GM18951 (cell line): ENCODE results near the gene MACF1.
"Not testable (repeated sequence)": the region's sequence is repeated elsewhere in the genome, so short reads cannot be mapped to it uniquely, and the experiment has no call there.

Experiments used
- POLR2A ChIP-seq: IDR thresholded peaks from 4 replicates; pipeline ENCODE4 v1.6.1; 2011; ENCODE audit warnings: mild to moderate bottlenecking; ENCODE audit not compliant: insufficient read length, insufficient read depth; ENCODE audit errors: extremely low read depth
- in situ Hi-C: fragments of 300-500 bp; cut with MboI; formaldehyde crosslinking; loops from one replicate; pipeline ENCODE4 v1.12.0; 2022; ENCODE audit warnings: low sequenced_read_pairs, mixed read lengths, inconsistent platforms; ENCODE audit not compliant: unreplicated experiment

MACF1 gene, protein sequence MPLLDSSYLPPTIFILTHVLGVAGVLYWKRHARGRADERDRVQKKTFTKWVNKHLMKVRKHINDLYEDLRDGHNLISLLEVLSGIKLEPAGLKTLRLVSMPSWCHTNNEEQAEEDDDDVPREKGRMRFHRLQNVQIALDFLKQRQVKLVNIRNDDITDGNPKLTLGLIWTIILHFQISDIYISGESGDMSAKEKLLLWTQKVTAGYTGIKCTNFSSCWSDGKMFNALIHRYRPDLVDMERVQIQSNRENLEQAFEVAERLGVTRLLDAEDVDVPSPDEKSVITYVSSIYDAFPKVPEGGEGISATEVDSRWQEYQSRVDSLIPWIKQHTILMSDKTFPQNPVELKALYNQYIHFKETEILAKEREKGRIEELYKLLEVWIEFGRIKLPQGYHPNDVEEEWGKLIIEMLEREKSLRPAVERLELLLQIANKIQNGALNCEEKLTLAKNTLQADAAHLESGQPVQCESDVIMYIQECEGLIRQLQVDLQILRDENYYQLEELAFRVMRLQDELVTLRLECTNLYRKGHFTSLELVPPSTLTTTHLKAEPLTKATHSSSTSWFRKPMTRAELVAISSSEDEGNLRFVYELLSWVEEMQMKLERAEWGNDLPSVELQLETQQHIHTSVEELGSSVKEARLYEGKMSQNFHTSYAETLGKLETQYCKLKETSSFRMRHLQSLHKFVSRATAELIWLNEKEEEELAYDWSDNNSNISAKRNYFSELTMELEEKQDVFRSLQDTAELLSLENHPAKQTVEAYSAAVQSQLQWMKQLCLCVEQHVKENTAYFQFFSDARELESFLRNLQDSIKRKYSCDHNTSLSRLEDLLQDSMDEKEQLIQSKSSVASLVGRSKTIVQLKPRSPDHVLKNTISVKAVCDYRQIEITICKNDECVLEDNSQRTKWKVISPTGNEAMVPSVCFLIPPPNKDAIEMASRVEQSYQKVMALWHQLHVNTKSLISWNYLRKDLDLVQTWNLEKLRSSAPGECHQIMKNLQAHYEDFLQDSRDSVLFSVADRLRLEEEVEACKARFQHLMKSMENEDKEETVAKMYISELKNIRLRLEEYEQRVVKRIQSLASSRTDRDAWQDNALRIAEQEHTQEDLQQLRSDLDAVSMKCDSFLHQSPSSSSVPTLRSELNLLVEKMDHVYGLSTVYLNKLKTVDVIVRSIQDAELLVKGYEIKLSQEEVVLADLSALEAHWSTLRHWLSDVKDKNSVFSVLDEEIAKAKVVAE (N-terminal part only)

DNA sequence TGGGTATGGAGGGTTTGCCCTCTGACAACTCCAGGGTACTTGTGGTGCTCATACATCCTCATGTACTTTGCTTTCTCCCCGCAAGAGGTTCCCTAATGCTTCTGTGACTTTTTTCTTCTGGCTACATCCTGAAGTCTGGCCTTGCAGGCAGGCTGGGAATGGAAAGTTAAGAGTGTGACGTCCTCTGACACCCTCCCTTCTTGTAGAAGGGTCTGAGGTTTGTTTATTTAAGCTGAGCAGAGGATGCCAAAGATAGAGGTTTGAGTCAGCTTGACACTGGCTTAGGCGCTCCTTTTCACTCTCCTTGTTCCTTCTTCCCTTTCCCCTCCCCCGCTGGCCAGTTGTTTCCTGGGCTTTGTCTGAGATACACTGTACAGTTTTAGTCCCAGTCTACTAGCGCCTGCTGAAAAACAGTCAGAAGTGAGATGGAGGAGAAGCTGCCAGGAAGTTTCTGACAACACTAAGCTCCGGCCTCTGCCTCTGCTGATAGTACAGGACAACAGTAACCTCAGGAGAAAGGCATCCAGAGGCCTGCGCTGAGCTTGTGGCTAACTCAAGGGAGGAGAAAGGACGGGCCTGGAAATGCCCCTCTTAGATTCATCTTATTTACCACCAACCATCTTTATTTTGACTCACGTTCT lies at the start of gene MACF1:
Gene MACF1, plus strand, starts transcription at position 255 of the 641 bp plus-strand sequence. Its CDS starts 328 bp downstream, at position 583.
- in situ Hi-C loops: no loop called here
- no peak for TF ChIP-seq POLR2A

DNA sequence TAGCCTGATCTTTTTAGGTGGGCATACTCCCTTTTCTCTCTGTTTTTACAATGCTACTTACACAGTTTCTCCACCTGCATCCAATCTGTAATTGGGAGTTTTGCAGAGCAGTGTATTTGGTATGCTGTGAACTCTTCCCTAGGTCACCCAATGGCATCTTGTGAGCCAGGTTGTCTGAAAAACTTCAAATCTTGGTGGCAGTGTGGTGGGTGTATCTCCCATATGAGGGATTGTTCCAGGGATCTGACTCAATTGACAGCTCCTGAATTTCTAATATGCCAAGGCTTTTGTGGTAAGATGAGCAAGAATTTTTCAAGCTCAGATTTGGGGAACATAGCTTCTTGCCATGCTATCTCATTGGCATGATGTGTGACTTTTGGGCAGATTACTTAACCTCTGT lies 47.2 kb upstream of the MACF1 start:
- TF ChIP-seq POLR2A: no peak
- in situ Hi-C loops: no loop called here

DNA sequence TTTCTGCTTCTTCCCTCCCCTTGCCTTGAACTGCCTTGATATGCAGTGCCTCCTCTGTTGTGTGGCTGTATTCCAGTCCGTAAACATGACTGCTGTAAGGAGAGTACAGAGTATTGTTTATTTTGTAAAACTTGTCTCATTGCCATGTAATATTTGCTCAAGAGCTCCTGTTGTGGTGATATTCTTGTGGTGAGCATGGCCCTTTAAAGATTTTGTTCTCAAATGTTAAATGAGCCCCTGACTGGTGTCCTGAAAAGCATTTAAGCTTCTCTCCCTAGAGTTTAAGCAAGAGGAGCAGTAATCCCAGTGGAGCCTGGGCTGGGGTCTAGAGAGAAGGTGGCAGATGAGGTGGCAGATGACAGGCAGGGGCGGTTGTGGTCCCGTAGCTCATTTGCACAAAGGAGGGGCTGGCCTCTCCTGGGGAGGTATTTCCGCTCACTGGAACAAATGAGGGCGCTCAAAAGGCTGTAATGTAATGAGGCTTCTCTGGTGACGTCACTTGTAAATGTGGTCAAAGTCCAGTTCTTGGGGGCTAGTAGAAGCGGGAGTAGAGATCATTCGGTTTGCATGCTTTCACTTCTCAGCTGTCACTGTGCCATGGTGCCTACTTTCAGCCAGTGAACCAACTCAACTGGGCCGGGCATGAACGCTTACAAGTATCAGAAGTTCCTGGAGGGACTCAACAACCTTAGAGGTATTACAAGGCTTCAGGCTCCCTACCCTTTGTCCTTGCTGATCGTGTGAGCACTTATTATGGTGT lies 46.0 kb upstream of the MACF1 start:
- TF ChIP-seq POLR2A: no peak
- in situ Hi-C loops: no loop called here

DNA sequence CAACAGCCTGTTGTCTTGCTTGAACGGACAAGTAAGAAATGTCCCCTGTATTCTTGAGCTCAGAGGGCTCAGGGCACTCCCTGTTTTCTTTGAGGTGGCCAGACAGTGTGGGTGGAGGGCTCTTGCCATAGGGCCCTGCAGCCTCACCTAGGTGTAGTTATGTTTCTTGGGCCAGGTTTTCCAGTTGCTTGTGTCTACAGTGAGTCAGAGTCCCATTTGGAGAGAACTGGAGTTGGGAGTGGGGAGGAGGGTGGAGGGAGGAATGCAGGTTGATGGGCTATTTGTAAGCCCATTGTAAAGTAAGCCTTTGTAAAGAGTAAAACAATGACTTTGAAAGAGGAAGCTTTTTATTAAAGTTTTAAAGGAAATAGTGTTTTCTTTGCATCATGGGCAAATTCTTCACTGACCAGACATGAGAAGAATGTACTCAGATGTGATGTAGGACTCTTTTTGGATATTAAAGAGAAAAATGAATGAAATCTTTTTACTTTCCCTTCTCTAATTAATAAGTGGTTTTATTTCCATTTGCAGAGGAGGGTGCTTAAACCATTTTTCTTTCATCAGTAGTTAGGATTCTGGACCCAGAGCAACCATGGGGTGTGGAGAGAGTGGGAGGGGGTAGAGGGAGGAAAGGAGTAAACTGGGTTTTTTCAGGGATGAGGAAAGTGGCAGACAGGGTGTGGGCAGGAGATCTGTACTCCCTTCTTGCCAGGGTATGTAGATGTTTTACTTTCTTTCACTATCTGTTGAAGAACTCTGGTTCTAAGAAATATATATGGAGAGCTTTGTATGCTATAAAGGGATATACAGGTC lies 45.1 kb upstream of the MACF1 start:
- in situ Hi-C loops: no loop called here
- TF ChIP-seq POLR2A: no peak

DNA sequence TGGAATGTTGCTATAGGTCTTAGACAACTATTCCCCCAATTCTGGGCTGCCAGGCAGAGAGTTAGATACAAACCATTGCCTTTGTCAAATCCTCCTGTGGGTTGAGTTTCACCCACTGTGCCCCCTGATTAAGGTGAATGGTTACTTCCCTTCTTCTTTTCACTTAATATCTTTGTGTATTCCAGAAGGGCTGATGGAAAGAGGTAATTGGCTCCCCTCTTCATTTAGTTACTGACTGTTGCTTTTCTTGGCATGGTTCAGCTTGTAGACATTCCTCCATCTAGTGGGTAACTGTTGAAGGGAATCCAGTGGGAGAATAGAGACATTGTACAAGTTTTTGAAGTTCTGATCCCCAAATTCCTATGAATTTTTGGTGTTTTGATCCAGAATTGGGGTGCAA lies 43.8 kb upstream of the MACF1 start:
- no peak for TF ChIP-seq POLR2A
- in situ Hi-C loops: no loop called here

DNA sequence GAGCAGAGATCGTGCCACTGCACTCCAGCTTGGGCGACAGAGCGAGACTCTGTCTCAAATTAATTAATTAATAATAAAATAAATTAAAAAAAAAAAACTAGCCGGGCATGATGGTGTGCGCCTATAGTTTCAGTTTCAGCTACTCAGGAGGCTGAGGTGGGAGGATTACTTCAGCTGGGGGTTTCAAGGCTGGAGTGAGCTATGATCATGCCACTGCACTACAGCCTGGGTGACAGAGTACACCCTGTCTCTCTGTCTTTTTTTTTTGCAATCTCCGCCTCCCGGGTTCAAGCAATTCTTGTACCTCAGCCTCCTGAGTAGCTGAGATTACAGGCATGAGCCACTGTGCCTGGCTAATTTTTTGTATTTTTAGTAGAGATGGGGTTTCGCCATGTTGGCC lies 42.7 kb upstream of the MACF1 start:
- in situ Hi-C loops: not testable (repeated sequence)

DNA sequence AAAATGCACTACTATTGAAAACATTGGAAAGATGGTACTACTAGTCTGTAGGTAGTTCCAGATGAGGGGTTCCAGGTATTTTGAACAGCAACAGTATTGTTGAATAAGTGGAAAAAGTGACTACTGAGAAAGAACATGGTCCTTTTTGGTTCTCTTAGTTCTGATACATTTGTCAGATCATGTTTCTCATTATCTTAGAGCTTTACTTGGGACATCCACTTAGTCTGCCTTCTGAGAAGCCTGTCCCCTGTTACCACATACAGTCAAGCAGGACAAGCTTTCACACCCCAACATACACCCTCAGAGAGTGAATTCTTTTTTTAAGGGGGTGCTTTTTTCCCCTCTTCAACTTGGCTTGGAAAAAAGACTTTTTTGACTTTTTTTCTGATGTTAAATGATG lies 41.0 kb upstream of the MACF1 start:
- no peak for TF ChIP-seq POLR2A
- in situ Hi-C loops: no loop called here

DNA sequence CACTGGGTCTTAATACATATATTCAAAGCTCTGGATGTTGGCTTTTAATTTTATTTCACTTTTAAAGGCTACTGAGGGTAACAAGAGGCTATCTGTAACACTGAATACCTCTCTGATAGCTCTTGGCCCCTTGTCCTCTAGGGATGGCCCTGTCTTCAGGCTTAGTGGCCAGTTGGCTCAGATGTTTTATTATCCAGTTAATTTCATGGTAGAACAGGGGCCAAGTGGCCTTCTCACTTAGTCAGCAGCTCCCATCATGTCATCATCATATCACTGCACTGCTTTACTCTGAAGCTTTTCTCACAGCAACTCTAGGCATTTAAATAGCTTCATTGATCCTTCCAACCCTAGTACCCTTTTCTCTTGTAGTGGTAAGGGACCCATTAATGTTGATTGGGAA lies 40.2 kb upstream of the MACF1 start:
- TF ChIP-seq POLR2A: no peak
- in situ Hi-C loops: no loop called here

DNA sequence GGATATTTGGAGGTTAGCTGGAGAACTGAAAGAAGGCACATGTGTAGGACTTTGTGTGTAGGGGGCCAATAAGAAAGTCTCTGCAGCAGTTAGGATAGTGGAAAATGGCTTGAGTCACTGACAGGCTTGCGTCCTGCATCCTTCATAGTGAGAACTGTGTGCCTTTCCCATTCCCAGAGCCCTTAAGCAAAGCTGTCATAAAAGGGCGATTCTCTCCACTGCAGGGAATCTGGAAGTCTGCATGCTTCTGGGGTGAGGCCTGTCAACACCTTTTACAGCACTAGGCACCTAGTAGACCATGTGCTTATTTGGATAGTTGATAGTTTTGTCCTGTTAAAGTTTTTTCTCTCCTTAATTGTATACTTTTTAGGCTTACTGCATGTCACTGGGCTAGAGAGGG lies 39.4 kb upstream of the MACF1 start:
- in situ Hi-C loops: no loop called here
- TF ChIP-seq POLR2A: no peak

DNA sequence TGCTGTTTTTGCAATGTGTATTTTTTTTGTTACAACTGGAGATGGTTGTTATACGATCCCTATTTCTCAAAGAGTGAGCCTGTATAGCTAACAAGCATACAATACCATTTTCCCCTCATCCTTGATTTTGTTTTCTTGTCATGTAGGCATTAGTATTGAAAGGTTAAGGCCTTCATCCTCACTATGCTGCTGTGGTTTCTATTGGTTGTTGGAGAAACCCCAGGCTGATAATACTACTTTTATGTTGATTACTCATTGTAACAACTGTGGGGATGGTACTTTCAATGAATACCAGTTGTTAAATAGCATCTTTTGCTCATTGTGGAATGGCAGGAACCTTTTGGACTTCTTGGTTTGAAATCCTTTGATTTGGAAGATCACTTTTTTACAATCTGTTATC lies 39.0 kb upstream of the MACF1 start:
- TF ChIP-seq POLR2A: no peak
- in situ Hi-C loops: no loop called here

DNA sequence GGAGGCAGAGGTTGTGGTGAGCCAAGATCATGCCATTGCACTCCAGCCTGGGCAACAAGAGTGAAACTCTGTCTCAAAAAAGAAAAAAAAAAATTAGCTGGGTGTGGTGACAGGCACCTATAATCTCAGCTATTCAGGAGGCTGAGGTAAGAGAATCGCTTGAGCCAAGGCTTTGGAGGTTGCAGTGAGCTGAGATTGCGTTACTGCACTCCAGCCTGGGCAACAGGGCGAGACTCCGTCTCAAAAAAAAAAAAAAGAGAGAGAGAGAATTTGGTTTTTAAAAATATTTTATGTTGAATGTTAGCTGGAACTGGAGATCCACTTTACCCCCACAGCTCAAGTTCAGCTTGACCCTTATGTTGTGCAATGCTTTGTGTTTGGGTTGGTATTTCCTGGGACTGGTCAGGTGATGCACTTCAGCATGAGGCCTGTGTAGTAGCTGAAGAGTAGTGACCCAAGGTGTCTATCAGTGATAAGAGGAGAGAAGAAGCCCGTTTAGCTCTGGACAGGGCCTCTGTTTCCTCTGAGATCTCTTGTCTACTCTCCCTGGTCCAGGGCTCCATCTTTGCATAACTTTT lies 36.8 kb upstream of the MACF1 start:
- no peak for TF ChIP-seq POLR2A
- in situ Hi-C loops: no loop called here

DNA sequence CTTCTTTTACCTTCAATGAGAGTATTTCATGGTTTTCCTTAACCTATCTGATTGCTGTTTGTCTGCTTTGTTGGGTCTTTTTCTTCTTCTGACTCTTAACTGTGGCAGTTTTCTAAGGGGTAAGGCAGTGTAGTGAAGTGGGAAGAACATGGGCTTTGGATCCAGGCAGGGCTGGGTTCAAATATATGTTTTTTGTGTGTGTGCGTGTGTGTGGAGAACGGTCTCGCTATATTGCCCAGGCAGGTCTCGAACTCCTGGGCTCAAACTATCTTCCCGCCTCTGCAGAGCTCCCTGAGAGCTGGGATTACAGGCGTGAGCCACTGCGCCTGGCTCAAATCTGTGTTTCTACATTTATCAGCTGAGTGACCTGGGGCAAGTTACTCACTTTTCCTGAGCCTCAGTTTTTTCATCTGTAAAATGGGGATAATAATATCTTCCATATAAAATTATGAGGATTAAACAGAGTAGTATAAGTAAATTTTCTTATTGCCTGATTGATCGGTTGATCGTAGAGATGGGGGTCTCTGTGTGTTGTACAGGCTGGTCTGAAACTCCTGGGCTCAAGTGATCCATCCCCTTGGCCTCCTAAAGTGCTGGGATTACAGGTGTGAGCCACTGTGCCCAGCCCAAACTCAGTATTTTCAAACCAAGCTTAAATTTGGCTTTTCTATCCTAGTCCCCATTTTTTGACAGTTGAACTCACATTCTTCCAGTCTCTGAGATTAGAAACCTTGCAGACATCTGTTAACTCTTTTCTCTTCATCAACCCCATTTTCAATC lies 36.0 kb upstream of the MACF1 start:
- in situ Hi-C loops: no loop called here
- no peak for TF ChIP-seq POLR2A
